ENCODE measurements around the gene SRC.

DNA sequence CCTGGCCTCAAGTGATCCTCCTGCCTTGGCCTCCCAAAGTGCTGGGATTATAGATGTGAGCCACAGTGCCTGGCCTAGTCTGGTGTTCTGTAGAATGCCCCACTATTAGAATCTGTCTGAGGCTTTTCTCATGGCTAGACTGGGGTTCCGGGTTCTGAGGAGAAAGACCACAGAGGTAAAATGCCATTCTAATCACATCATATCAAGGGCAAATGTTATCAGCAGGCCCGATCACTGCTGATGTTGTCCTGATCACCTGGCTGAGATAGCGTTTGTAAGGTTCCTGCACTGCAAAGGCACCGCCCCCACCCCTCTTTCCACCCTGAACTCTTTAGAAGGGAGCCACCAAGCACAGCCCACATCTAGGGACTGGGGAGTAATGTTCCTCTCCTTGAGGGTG, 6.7 kb upstream of the SRC start:
- no peak for TF ChIP-seq EP300 (IDR thresholded peaks at IDR 0.05)
- TF ChIP-seq, protein P1, sequence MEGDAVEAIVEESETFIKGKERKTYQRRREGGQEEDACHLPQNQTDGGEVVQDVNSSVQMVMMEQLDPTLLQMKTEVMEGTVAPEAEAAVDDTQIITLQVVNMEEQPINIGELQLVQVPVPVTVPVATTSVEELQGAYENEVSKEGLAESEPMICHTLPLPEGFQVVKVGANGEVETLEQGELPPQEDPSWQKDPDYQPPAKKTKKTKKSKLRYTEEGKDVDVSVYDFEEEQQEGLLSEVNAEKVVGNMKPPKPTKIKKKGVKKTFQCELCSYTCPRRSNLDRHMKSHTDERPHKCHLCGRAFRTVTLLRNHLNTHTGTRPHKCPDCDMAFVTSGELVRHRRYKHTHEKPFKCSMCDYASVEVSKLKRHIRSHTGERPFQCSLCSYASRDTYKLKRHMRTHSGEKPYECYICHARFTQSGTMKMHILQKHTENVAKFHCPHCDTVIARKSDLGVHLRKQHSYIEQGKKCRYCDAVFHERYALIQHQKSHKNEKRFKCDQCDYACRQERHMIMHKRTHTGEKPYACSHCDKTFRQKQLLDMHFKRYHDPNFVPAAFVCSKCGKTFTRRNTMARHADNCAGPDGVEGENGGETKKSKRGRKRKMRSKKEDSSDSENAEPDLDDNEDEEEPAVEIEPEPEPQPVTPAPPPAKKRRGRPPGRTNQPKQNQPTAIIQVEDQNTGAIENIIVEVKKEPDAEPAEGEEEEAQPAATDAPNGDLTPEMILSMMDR (IDR thresholded peaks at IDR 0.05), result no peak
- TF ChIP-seq POLR2A (IDR thresholded peaks at IDR 0.05), result no peak

All from gastroesophageal sphincter (tissue), 3 donors.